ENCODE data around the gene DCDC2B. TPM values are rescaled to one million over a fixed set of nuclear protein-coding genes. Genes with fewer than 3 reads are reported as not detected.

Gene DCDC2B
- total and polyA plus RNA-seq, 9 of the 15 experiments (the other 6 are each of a cell fraction or from before 2014, with no cell fraction given) = not detected

- no peak for TF ChIP-seq CTCFL (IDR thresholded peaks at IDR 0.05; ENCODE audit: borderline replicate concordance, insufficient read depth, low read depth, low read length, poor library complexity, severe bottlenecking)
- TF ChIP-seq ZNF551 (CRISPR knock-in tag; IDR thresholded peaks at IDR 0.05) = no peak
- TF ChIP-seq FOXA3 (CRISPR knock-in tag; conservative IDR thresholded peaks at IDR 0.05 in 1 of 2, IDR thresholded peaks at IDR 0.05 in 1 of 2) = peak in 1 of 2 experiments; percentile 83; a peak in 1 of 4 replicates
- no peak for TF ChIP-seq TAF9B (IDR thresholded peaks at IDR 0.05; ENCODE audit: partially characterized antibody)
- no peak for TF ChIP-seq CGGBP1 (CRISPR knock-in tag; IDR thresholded peaks at IDR 0.05)
- TF ChIP-seq, protein P1, sequence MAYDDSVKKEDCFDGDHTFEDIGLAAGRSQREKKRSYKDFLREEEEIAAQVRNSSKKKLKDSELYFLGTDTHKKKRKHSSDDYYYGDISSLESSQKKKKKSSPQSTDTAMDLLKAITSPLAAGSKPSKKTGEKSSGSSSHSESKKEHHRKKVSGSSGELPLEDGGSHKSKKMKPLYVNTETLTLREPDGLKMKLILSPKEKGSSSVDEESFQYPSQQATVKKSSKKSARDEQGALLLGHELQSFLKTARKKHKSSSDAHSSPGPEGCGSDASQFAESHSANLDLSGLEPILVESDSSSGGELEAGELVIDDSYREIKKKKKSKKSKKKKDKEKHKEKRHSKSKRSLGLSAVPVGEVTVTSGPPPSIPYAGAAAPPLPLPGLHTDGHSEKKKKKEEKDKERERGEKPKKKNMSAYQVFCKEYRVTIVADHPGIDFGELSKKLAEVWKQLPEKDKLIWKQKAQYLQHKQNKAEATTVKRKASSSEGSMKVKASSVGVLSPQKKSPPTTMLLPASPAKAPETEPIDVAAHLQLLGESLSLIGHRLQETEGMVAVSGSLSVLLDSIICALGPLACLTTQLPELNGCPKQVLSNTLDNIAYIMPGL (CRISPR knock-in tag; IDR thresholded peaks at IDR 0.05) = no peak; the same call in 1 of the 2 replicates
- no peak for TF ChIP-seq TRIM25 (IDR thresholded peaks at IDR 0.05; ENCODE audit: borderline replicate concordance)
- TF ChIP-seq, protein P2, sequence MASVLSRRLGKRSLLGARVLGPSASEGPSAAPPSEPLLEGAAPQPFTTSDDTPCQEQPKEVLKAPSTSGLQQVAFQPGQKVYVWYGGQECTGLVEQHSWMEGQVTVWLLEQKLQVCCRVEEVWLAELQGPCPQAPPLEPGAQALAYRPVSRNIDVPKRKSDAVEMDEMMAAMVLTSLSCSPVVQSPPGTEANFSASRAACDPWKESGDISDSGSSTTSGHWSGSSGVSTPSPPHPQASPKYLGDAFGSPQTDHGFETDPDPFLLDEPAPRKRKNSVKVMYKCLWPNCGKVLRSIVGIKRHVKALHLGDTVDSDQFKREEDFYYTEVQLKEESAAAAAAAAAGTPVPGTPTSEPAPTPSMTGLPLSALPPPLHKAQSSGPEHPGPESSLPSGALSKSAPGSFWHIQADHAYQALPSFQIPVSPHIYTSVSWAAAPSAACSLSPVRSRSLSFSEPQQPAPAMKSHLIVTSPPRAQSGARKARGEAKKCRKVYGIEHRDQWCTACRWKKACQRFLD (CRISPR knock-in tag; IDR thresholded peaks at IDR 0.05) = no peak
- TF ChIP-seq C11orf30 (IDR thresholded peaks at IDR 0.05; ENCODE audit: low read depth) = no peak
- TF ChIP-seq TCF7L2 (IDR thresholded peaks at IDR 0.05; ENCODE audit: low read depth, low read length) = no peak
- TF ChIP-seq MXI1 (IDR thresholded peaks at IDR 0.05; ENCODE audit: low read depth, low read length) = 0 out of 2 replicates have a peak, but pooled peaks have one; percentile 38
- 0 out of 2 replicates have a peak, but pooled peaks have one; percentile 25 for TF ChIP-seq ZNF609 (CRISPR knock-in tag; IDR thresholded peaks at IDR 0.05; ENCODE audit: borderline replicate concordance)
- no peak for TF ChIP-seq EHMT2 (IDR thresholded peaks at IDR 0.05)
Measured at GRCh38 chr1:32200226-32201010, 8.5 kb upstream of the DCDC2B start, which contains the start of gene CCDC28B (continued).

Data from K562 (cell line).